ENCODE results near the gene C19orf85. TPM values are rescaled to one million over a fixed set of nuclear protein-coding genes. Genes with fewer than 3 reads are reported as not detected.

The C19orf85 gene
- total RNA-seq = not detected

GRCh38 chr19:55464662-55465054, at the start of gene C19orf85:
TSS of gene C19orf85 (minus strand) at chr19:55464751. CDS start at chr19:55464554, 197 bp downstream.

GRCh38 chr19:55487924-55488687, 23.6 kb upstream of the C19orf85 start, which contains the start of gene SSC5D:
TSS of gene SSC5D (plus strand) at chr19:55488436. CDS start at chr19:55488590, 154 bp downstream.

GRCh38 chr19:55484593-55485438, 20.3 kb upstream of the C19orf85 start, which contains the start of gene NAT14:
TSS of gene NAT14 (plus strand) at chr19:55485188. CDS start at chr19:55485709, 521 bp downstream.

GRCh38 chr19:55476100-55476775, 11.7 kb upstream of the C19orf85 start, which contains the start of gene ZNF628:
TSS of gene ZNF628 (plus strand) at chr19:55476617. CDS start at chr19:55479911, 3,294 bp downstream.

GRCh38 chr19:55461259-55461973, 3.1 kb downstream of the C19orf85 start, which contains the start of gene ISOC2:
TSS of gene ISOC2 (minus strand) at chr19:55461642. CDS start at chr19:55456486, 5,156 bp downstream.

GRCh38 chr19:55443045-55443823, 21.3 kb downstream of the C19orf85 start, which contains the start of gene SHISA7:
TSS of gene SHISA7 (minus strand) at chr19:55443300. CDS start at chr19:55442863, 437 bp downstream.

Other genes starting within 250 kb of the C19orf85 start
- 1 to 10 TPM; 1.4 to 1.7 TPM for gene TMEM86B, start 236.0 kb downstream of the C19orf85 start, total RNA-seq
- 10 to 100 TPM; 51.3 to 54.3 TPM for gene PPP6R1, start 205.7 kb downstream of the C19orf85 start, total RNA-seq
- gene HSPBP1, start 184.6 kb downstream of the C19orf85 start, total RNA-seq = 10 to 100 TPM; 35.4 to 50.3 TPM
- gene BRSK1, start 180.8 kb downstream of the C19orf85 start, total RNA-seq = 1 to 10 TPM; 2.7 to 3.1 TPM
- gene TMEM150B, start 139.4 kb downstream of the C19orf85 start, total RNA-seq = not detected
- gene KMT5C, start 124.9 kb downstream of the C19orf85 start, total RNA-seq = 10 to 100 TPM; 10.3 to 12.0 TPM
- not detected for gene COX6B2, start 110.0 kb downstream of the C19orf85 start, total RNA-seq
- gene GARIN5B, start 101.5 kb downstream of the C19orf85 start, total RNA-seq = not detected
- 1 to 10 TPM in 1 of 2 donors, not detected in 1; 1.0 TPM for gene IL11, start 94.3 kb downstream of the C19orf85 start, total RNA-seq
- gene TMEM190, start 87.9 kb downstream of the C19orf85 start, total RNA-seq = not detected
- gene TMEM238, start 80.5 kb downstream of the C19orf85 start, total RNA-seq = not detected
- gene RPL28, start 78.8 kb downstream of the C19orf85 start, total RNA-seq = 100 to 1,000 TPM; 230 to 328 TPM
- gene UBE2S, start 57.0 kb downstream of the C19orf85 start, total RNA-seq = 100 to 1,000 TPM; 248 to 380 TPM
- gene SHISA7, start 21.5 kb downstream of the C19orf85 start, total RNA-seq = not detected
- 10 to 100 TPM; 66.4 to 95.6 TPM for gene ISOC2, start 3.1 kb downstream of the C19orf85 start, total RNA-seq
- gene ZNF628, start 11.9 kb upstream of the C19orf85 start, total RNA-seq = 1 to 10 TPM; 4.8 to 5.7 TPM
- gene NAT14, start 20.4 kb upstream of the C19orf85 start, total RNA-seq = 10 to 100 TPM; 13.4 to 18.6 TPM
- under 1 TPM; 0.67 to 0.69 TPM for gene SSC5D, start 23.7 kb upstream of the C19orf85 start, total RNA-seq
- not detected for gene SBK2, start 72.4 kb upstream of the C19orf85 start, total RNA-seq
- not detected for gene SBK3, start 80.8 kb upstream of the C19orf85 start, total RNA-seq
- 1 to 10 TPM; 4.5 to 7.0 TPM for gene ZNF579, start 116.1 kb upstream of the C19orf85 start, total RNA-seq
- 1 to 10 TPM; 2.4 to 3.3 TPM for gene FIZ1, start 134.8 kb upstream of the C19orf85 start, total RNA-seq
- gene ZNF524, start 135.5 kb upstream of the C19orf85 start, total RNA-seq = 1 to 10 TPM; 6.3 to 6.9 TPM
- gene ZNF865, start 140.9 kb upstream of the C19orf85 start, total RNA-seq = 1 to 10 TPM; 1.4 to 2.3 TPM
- 1 to 10 TPM; 3.3 to 4.5 TPM for gene ZNF784, start 159.8 kb upstream of the C19orf85 start, total RNA-seq
- 1 to 10 TPM; 6.0 to 6.5 TPM for gene ZNF580, start 176.3 kb upstream of the C19orf85 start, total RNA-seq
- gene ZNF581, start 178.9 kb upstream of the C19orf85 start, total RNA-seq = 10 to 100 TPM; 10.7 to 14.0 TPM
- gene CCDC106, start 183.5 kb upstream of the C19orf85 start, total RNA-seq = 10 to 100 TPM in 1 of 2 donors, 1 to 10 TPM in 1; 9.7 to 16.2 TPM
- gene U2AF2, start 190.3 kb upstream of the C19orf85 start, total RNA-seq = 100 to 1,000 TPM in 1 of 2 donors, 10 to 100 TPM in 1; 81.9 to 141 TPM
- 10 to 100 TPM; 23.3 to 29.9 TPM for gene EPN1, start 210.5 kb upstream of the C19orf85 start, total RNA-seq

Measured in melanocyte of skin (primary cell).